Measurements from ENCODE around the gene NCF4. TPM values are rescaled to one million over a fixed set of nuclear protein-coding genes. Genes with fewer than 3 reads are reported as not detected.

Gene NCF4
- total RNA-seq, 4 donors from 2014 or later, result 3.7 to 16.9 (median 7.0) TPM

GRCh38 chr22:36885474-36885873 is 24.7 kb downstream of the NCF4 start:
- Histone ChIP-seq H3K4me3 (replicated peaks in 1 of 3) (no peak overlapping the region), H3K27ac (no peak overlapping the region), H3K4me1 (no peaks in the 10 kb centered on the region), H3K9me3 (no peaks in the 10 kb centered on the region), H3K27me3 (no peaks in the 10 kb centered on the region), H3K36me3 (no peaks in the 10 kb centered on the region)
- no peak for TF ChIP-seq POLR2A (IDR thresholded peaks at IDR 0.05)
- TF ChIP-seq CTCF (IDR thresholded peaks at IDR 0.05), result no peak
- no peak for DNase-seq
- WGBS, 2 donors, result 69 to 71% methylated on average over 7 of the region's 7 CpGs
- intact Hi-C loops (cut with DNase I), result no loop called here

DNA sequence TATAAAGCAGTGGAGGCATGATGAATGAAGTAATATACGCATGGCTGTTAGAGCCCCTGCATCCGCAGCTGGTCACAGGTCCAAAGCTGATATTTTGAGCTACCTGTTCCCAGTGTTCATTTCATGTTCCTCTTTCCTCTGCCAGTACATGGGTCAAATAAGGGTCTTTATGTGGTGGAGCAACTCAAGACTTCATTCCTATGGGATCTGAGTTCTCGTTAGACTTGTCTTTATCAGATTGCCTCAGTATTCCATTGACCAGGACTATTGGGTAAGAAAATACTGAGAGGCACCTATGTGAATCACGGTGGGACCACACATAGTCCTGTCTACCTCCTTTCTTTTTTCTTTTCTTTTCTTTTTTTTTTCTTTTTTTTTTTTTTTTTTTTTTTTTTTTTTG is 25.2 kb downstream of the NCF4 start:
- Histone ChIP-seq H3K36me3 (no peaks in the 10 kb centered on the region), H3K4me1 (no peaks in the 10 kb centered on the region), H3K9me3 (no peaks in the 10 kb centered on the region), H3K27me3 (no peaks in the 10 kb centered on the region), H3K27ac (no peak overlapping the region), H3K4me3 (replicated peaks in 1 of 3) (no peak overlapping the region)
- no peak for DNase-seq
- intact Hi-C loops (cut with DNase I), result no loop called here
- no peak for TF ChIP-seq CTCF (IDR thresholded peaks at IDR 0.05)
- no peak for TF ChIP-seq POLR2A (IDR thresholded peaks at IDR 0.05)
- WGBS, 2 donors, result 80 to 96% methylated on average over 4 of the region's 4 CpGs

- 86 to 87% methylated on average over 4 of the region's 4 CpGs for WGBS, 2 donors
- TF ChIP-seq CTCF (IDR thresholded peaks at IDR 0.05) (no peak), POLR2A (IDR thresholded peaks at IDR 0.05) (no peak)
- Histone ChIP-seq H3K36me3 (no peaks in the 10 kb centered on the region), H3K9me3 (no peaks in the 10 kb centered on the region), H3K4me1 (no peaks in the 10 kb centered on the region), H3K27ac (no peak overlapping the region), H3K4me3 (replicated peaks in 1 of 3) (no peak overlapping the region), H3K27me3 (no peaks in the 10 kb centered on the region)
- intact Hi-C loops (cut with DNase I), result no loop called here
- DNase-seq, result no peak
Observed at GRCh38 chr22:36887162-36887561, 26.4 kb downstream of the NCF4 start.

DNA sequence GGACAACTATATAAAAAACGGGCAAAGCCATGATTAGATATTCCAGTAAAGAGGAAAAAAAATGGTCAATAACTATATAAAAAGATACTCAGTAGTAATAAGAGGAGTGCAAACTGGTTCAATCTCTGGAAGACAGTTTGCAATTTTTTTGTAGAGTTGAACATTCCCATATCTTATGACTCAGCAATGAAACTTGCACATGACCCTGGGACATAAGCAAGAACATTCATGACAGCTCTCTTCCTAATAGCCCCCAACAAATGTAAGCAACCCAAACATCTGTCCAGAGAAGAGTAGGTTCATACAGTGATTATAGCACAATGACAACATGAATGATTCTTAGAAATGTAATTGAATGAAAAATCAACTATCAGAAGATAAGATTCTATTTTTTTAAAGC is 30.8 kb downstream of the NCF4 start:
- Histone ChIP-seq H3K27ac (no peak overlapping the region), H3K36me3 (no peaks in the 10 kb centered on the region), H3K27me3 (no peaks in the 10 kb centered on the region), H3K4me1 (no peaks in the 10 kb centered on the region), H3K4me3 (replicated peaks in 1 of 3) (no peak overlapping the region), H3K9me3 (no peaks in the 10 kb centered on the region)
- intact Hi-C loops (cut with DNase I), result no loop called here
- no peak for DNase-seq
- 78 to 88% methylated on average over 1 of the region's 1 CpG for WGBS, 2 donors
- TF ChIP-seq CTCF (IDR thresholded peaks at IDR 0.05) (no peak), POLR2A (IDR thresholded peaks at IDR 0.05) (no peak)

DNA sequence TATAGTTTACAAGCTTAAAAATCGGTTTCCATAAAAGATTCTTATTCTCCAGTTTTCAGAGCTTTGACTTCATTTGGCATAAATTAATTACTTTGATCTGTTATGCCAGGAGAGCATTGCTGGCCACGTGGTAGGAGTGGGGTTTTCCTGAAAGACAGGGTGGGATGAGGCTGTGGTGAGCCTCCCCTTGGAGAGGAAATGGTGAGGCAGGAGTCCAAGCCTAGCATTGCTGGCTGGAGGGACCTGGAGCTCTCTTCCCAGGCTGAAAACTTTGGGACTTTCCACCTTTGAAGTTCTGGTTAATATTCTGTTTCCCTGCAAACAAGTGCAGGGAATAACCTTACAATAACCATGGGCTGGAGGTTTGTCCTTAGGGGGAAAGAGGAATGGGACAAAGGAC is 31.5 kb downstream of the NCF4 start:
- H3K4me1 ChIP-seq, result no peaks in the 10 kb centered on the region
- H3K36me3 ChIP-seq, result no peaks in the 10 kb centered on the region
- 38 to 50% methylated on average over 2 of the region's 2 CpGs for WGBS, 2 donors
- H3K27ac ChIP-seq, result no peak overlapping the region
- TF ChIP-seq POLR2A (IDR thresholded peaks at IDR 0.05) (no peak), CTCF (IDR thresholded peaks at IDR 0.05) (no peak)
- intact Hi-C loops (cut with DNase I), result no loop called here
- no peak overlapping the region for H3K4me3 ChIP-seq (replicated peaks in 1 of 3)
- no peaks in the 10 kb centered on the region for H3K9me3 ChIP-seq
- H3K27me3 ChIP-seq, result no peaks in the 10 kb centered on the region
- DNase-seq, result no peak

All from thyroid gland (tissue), 4 donors.